RWPE1 (cell line): ENCODE measurements around the gene DNAJB5.
A peak's percentile ranks its signal among the peaks of the same experiment; 100 is the strongest.

Source experiments
- CTCF ChIA-PET: fragments of 350-600 bp; sonication (Branson Sonifier 250); formaldehyde crosslinking; extraction: SDS; loops from one replicate; lab custom pipeline; 2021; lab: Yijun Ruan, JAX
- POLR2A ChIA-PET: fragments of 400-600 bp; formaldehyde crosslinking; extraction: SDS; loops from one replicate; lab custom pipeline; 2020; ENCODE audit warnings: antibody characterized with exemption; ENCODE audit not compliant: low non-redundant PET; lab: Yijun Ruan, JAX
- DNase-seq: peaks from one replicate; pipeline ENCODE4 v3.0.0; 2012; ENCODE audit warnings: low spot score
- H3K27ac ChIP-seq: fragments of 450-650 bp; 2 replicates; pipeline ENCODE4 v1.5.1; 2017
- CTCF ChIP-seq: fragments of 450-650 bp; conservative IDR thresholded peaks from 2 replicates; pipeline ENCODE4 v1.5.1; 2017; ENCODE audit warnings: low read depth, mild to moderate bottlenecking

Gene DNAJB5

GRCh38 chr9:35027374-35027773 lies 37.8 kb downstream of the DNAJB5 start:
- H3K27ac ChIP-seq = no peak overlapping the region
- CTCF ChIA-PET = interaction anchor here (1.5 kb wide), 1 partner anchor 24 kb away, joined by 5 read pairs; no protein-coding TSS in a partner anchor
- TF ChIP-seq CTCF = no peak
- POLR2A ChIA-PET = no interaction called here
- no peak for DNase-seq

- no peak overlapping the region for H3K27ac ChIP-seq
- no peak for TF ChIP-seq CTCF
- no peak for DNase-seq
- CTCF ChIA-PET = interaction anchor here (0.6 to 1.5 kb wide), 3 partner anchors 12 to 128 kb away, joined by 3 to 5 read pairs (median 4); no protein-coding TSS in a partner anchor
- POLR2A ChIA-PET = no interaction called here
Measured at GRCh38 chr9:35027860-35028259, 38.3 kb downstream of the DNAJB5 start.

DNA sequence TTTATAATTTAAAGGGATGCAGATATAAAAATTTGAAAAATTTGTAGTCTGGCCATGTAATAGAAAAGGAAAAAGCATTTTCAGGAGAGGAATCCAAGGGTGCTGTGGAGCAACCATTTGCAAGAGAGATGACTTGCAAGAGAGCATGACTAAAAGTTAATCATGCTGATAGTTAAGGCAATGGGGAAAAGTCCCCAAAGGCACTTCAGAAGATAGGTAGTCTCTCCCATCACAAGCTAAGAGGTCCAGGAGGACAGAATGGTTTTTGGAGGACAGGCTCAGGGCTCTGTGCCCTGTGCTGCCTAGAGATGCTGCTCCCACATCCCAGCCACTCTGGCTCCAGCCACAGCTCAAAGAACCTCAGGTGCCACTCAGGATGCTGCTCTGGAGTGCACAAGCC lies 38.8 kb downstream of the DNAJB5 start:
- TF ChIP-seq CTCF = no peak
- peak overlapping the region; percentile 26; the same call in 1 of the 2 replicates for H3K27ac ChIP-seq
- no peak for DNase-seq
- CTCF ChIA-PET = interaction anchor here (0.6 to 1.5 kb wide), 3 partner anchors 12 to 129 kb away, joined by 3 to 4 read pairs (median 3); no protein-coding TSS in a partner anchor
- POLR2A ChIA-PET = no interaction called here

- peak overlapping the region; percentile 26 for H3K27ac ChIP-seq
- CTCF ChIA-PET = interaction anchor here (0.6 to 1.5 kb wide), 2 partner anchors 23 to 130 kb away, joined by 3 to 4 read pairs; no protein-coding TSS in a partner anchor
- no peak for DNase-seq
- POLR2A ChIA-PET = interaction anchor here (0.6 kb wide), 1 partner anchor 23 kb away, joined by 5 read pairs; no protein-coding TSS in a partner anchor
- no peak for TF ChIP-seq CTCF
Measured at GRCh38 chr9:35029241-35029640, 39.7 kb downstream of the DNAJB5 start.

DNA sequence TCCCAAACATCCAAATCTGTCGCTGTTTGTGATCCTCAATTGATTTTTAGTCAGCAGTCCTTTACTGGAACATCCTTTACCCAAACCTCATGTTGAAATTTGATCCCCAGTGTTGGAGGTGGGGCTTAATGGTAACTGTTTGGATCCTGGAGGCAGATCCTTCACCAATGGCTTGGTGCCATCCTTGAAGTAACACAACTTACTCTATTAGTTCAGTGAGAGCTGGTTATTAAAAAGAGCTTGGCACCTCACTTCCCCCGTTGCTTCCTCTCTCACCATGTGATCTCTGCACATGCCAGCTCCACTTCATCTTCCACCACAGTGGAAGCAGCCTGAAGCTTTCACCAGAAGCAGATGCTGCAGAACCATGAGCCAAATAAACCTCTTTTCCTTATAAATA lies 40.3 kb downstream of the DNAJB5 start:
- no peak for DNase-seq
- POLR2A ChIA-PET = no interaction called here

GRCh38 chr9:35033101-35033500 lies 43.6 kb downstream of the DNAJB5 start:
- no peak overlapping the region for H3K27ac ChIP-seq
- no peak for DNase-seq
- CTCF ChIA-PET = interaction anchor here (0.6 to 1.4 kb wide), 2 partner anchors 10 to 18 kb away, joined by 3 to 6 read pairs; no protein-coding TSS in a partner anchor
- TF ChIP-seq CTCF = no peak
- POLR2A ChIA-PET = no interaction called here

More for the DNA sequence above, 40.3 kb downstream of the DNAJB5 start:
- CTCF ChIA-PET = no interaction called here
- no peak overlapping the region for H3K27ac ChIP-seq
- no peak for TF ChIP-seq CTCF
